ENCODE data around the gene ACSM4.
"Not testable (repeated sequence)": the region's sequence is repeated elsewhere in the genome, so short reads cannot be mapped to it uniquely, and the experiment has no call there.

The ACSM4 gene, protein sequence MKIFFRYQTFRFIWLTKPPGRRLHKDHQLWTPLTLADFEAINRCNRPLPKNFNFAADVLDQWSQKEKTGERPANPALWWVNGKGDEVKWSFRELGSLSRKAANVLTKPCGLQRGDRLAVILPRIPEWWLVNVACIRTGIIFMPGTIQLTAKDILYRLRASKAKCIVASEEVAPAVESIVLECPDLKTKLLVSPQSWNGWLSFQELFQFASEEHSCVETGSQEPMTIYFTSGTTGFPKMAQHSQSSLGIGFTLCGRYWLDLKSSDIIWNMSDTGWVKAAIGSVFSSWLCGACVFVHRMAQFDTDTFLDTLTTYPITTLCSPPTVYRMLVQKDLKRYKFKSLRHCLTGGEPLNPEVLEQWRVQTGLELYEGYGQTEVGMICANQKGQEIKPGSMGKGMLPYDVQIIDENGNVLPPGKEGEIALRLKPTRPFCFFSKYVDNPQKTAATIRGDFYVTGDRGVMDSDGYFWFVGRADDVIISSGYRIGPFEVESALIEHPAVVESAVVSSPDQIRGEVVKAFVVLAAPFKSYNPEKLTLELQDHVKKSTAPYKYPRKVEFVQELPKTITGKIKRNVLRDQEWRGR

DNA sequence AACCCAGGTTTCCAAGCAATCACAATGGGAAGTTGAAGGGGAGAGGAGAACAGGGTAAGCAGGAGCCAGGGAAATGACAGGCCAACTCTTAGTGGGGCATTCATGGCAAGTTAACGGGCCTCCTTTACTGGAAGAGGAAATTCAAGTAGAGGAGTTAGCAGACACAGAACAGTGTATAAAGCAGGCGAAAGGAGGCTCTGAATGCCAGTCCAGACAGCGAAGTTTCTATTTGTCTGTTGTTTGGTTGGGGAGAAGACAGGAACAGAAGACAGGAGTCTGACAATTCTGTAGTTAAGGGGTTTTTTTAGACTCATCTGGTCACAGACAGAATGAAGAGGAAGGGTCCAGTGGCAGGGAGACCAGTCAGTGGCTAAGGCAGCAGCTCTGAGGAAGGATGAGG is at the start of gene ACSM4:
Gene ACSM4, plus strand, starts transcription at position 301 of the 400 bp plus-strand sequence. CDS start 260 bp downstream, outside the sequence.
- no peaks in the 10 kb centered on the region for H3K4me1 Mint-ChIP-seq (ENCODE audit: low read depth)
- H3K27ac Mint-ChIP-seq, result no peak within 1 kb of the TSS
- H3K36me3 Mint-ChIP-seq, result no peaks in the 10 kb centered on the region
- no peaks in the 10 kb centered on the region for H3K9me3 Mint-ChIP-seq (ENCODE audit: low read depth)
- H3K27me3 Mint-ChIP-seq, result peaks cover 9% of the 10 kb centered on the region
- H3K4me3 Mint-ChIP-seq, result no peak within 1 kb of the TSS

DNA sequence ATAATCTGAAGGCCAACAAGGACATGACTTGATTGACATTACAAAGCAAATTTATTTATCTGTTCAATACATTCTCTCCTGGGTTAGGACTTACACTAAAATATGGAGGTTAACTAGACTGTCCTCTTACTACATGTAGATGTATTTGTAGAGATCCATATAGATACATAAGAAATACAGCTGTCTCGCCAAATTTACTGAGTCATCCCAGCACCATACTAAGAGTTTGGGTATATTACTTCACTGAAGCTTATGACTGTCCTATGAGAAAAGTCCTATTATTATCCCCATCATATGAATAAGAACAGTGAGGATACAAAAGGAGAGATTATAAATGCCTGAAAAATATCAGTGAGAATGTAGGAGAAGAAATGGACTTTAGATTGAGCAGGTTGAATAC is 44.8 kb upstream of the ACSM4 start:
- peaks cover 6% of the 10 kb centered on the region for H3K27me3 Mint-ChIP-seq
- H3K27ac Mint-ChIP-seq, result no peak overlapping the region
- H3K9me3 Mint-ChIP-seq (ENCODE audit: low read depth), result no peaks in the 10 kb centered on the region
- no peaks in the 10 kb centered on the region for H3K36me3 Mint-ChIP-seq
- no peak overlapping the region for H3K4me3 Mint-ChIP-seq
- no peaks in the 10 kb centered on the region for H3K4me1 Mint-ChIP-seq (ENCODE audit: low read depth)

DNA sequence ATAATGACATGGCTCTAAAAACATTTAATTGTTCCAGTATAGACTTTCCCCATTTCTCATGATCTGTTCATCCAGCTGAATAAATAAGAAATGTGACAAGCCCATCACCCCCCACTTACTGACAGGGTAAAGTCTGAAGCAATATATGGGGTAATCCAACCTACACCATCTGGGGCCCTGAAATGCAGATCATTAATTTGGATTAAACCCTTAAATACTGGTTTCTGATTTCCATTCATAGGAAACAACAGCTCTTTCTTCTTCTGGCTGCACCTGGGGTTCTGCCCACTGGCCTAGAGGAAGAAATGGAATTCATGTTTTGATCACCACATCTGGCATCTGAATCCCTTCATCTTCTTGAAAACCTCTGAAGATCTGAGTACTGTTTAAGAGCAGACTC is 39.3 kb upstream of the ACSM4 start:
- no peak overlapping the region for H3K4me3 Mint-ChIP-seq

DNA sequence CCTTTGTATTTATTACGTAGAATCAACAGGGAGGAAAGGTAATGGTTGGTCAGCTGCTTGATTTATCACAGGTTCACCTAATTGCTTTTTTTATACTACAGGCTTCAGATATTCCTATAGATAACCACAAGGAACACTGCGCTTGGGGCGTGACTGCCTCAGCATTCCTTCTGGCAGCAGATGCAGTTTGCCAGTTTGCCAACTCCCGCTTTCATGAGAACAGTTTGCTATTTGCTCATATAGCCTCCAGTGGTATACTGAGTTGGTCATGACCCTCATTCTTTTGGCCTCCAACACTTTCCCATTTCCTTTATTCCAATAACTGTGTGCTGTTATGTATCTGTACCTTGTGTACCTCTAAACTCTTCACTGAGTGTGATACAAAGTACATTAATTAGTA is 38.6 kb upstream of the ACSM4 start:
- Mint-ChIP-seq H3K27me3 (peaks cover 2% of the 10 kb centered on the region), H3K9me3 (ENCODE audit: low read depth) (no peaks in the 10 kb centered on the region), H3K36me3 (no peaks in the 10 kb centered on the region), H3K27ac (no peak overlapping the region), H3K4me3 (no peak overlapping the region), H3K4me1 (ENCODE audit: low read depth) (no peaks in the 10 kb centered on the region)

More for the DNA sequence above, 39.3 kb upstream of the ACSM4 start:
- H3K4me1 Mint-ChIP-seq (ENCODE audit: low read depth), result no peaks in the 10 kb centered on the region
- H3K27ac Mint-ChIP-seq, result no peak overlapping the region
- no peaks in the 10 kb centered on the region for H3K36me3 Mint-ChIP-seq
- no peaks in the 10 kb centered on the region for H3K9me3 Mint-ChIP-seq (ENCODE audit: low read depth)
- H3K27me3 Mint-ChIP-seq, result peaks cover 3% of the 10 kb centered on the region

DNA sequence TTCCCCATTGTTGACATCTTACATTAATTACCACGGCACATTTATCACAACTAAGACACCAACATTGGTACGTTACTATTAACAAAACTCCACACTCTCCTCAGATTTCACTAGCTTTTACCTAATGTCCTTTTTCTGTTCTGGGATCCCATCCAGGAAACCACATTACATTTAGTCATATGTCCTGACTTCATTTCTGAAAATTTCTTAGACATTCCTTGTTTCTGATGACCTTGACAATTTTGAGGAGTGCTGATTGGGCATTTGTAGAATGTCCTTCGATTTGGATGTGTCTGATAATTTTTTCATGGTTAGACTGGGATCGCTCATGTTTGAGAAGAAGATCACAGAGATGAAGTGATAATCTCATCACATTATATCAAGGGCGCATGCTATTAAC is 34.6 kb upstream of the ACSM4 start:
- no peaks in the 10 kb centered on the region for H3K27me3 Mint-ChIP-seq
- no peaks in the 10 kb centered on the region for H3K9me3 Mint-ChIP-seq (ENCODE audit: low read depth)
- no peaks in the 10 kb centered on the region for H3K4me1 Mint-ChIP-seq (ENCODE audit: low read depth)
- no peak overlapping the region for H3K4me3 Mint-ChIP-seq
- no peak overlapping the region for H3K27ac Mint-ChIP-seq
- no peaks in the 10 kb centered on the region for H3K36me3 Mint-ChIP-seq

DNA sequence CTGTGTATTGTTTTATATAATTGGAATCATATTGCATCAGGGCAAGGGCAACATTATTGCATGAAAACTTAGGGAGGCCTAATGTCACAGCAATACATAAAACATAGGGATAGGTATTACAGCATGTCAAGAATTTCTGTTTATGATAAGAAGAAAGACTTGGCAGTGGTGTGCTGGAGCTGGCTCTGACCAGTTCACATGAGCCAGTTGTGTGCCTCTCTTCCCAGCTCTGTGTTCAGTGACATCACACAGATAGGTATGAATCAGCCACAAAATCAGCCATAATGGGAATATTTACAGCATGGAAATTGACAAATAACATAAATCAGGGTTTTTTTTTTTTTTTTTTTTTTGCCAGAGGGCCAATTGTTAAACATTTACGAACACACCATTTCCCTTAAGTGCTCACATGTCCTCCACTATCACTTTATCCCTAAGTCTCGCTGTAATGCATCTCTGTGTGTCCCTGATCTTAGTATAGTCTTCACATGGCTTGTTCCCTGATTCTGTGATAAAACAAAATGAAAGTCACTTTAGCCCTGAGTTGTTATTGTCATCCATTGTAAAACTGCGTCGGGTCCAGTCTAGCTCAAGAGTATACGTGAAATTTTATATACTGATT is 31.9 kb upstream of the ACSM4 start:
- H3K27ac Mint-ChIP-seq, result no peak overlapping the region
- no peak overlapping the region for H3K4me3 Mint-ChIP-seq
- no peaks in the 10 kb centered on the region for H3K4me1 Mint-ChIP-seq (ENCODE audit: low read depth)
- H3K27me3 Mint-ChIP-seq, result no peaks in the 10 kb centered on the region
- H3K9me3 Mint-ChIP-seq (ENCODE audit: low read depth), result peaks cover 4% of the 10 kb centered on the region
- H3K36me3 Mint-ChIP-seq, result no peaks in the 10 kb centered on the region

DNA sequence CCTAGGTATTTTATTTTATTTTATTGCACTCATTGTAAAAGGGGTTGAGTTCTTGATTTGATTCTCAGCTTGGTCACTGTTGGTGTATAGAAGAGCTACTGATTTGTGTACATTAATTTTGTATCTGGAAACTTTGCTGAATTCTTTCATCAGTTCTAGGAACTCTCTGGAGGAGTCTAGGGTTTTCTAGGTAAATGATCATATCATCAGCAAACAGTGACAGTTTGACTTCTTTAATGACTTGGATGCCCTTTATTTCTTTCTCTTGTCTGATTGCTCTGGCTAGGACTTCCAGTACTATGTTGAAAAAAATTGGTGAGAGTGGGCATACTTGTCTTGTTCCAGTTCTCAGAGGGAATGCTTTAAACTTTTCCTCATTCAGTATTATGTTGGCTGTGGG is 28.4 kb upstream of the ACSM4 start:
- H3K36me3 Mint-ChIP-seq; H3K27ac Mint-ChIP-seq; H3K9me3 Mint-ChIP-seq (ENCODE audit: low read depth); H3K4me3 Mint-ChIP-seq; H3K27me3 Mint-ChIP-seq; H3K4me1 Mint-ChIP-seq (ENCODE audit: low read depth): not testable (repeated sequence)

DNA sequence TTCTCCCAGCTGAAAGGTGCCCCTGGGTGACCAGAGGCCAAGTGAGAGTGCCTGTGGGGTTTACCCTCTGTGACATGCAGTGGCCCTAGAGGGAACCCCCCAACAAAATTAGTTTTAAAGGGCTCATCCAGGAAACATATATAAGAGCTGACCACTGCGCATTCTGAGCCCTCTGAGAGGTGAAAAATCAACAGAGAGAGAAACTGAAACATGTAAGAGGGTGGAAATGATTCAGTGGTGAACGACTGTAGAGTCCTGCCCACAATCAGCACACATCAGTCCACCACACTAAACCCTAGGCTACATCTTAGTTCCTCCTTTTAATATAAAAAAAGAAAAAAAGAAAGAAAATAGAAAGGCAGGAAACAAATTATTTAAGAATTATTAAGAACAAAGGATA is 21.0 kb upstream of the ACSM4 start:
- H3K9me3 Mint-ChIP-seq (ENCODE audit: low read depth), result peaks cover 21% of the 10 kb centered on the region
- H3K27ac Mint-ChIP-seq, result no peak overlapping the region
- no peak overlapping the region for H3K4me3 Mint-ChIP-seq
- no peaks in the 10 kb centered on the region for H3K4me1 Mint-ChIP-seq (ENCODE audit: low read depth)
- H3K36me3 Mint-ChIP-seq, result peaks cover 3% of the 10 kb centered on the region
- H3K27me3 Mint-ChIP-seq, result peaks cover 14% of the 10 kb centered on the region

DNA sequence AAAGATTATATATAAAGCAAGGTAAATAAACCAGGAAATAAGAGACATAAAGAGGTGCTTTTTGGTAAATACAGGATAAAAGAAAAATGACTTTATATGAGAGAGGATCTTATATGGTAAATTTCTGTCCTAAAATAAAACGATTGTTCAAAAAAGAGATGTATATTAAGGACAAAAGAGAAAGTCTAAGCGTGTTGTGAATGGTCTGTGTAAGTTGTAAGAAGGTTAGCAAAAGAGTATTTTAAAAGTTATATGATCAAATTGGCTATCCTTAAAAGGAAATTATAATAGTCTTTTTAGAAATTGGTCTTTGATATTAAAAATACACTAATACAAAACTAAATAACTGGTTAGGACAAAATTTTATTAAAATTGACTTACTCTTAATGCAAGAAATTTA is 14.1 kb upstream of the ACSM4 start:
- H3K27me3 Mint-ChIP-seq, result peaks cover 11% of the 10 kb centered on the region
- H3K27ac Mint-ChIP-seq, result no peak overlapping the region
- H3K4me1 Mint-ChIP-seq (ENCODE audit: low read depth), result no peaks in the 10 kb centered on the region
- H3K36me3 Mint-ChIP-seq, result peaks cover 4% of the 10 kb centered on the region
- peaks cover 16% of the 10 kb centered on the region for H3K9me3 Mint-ChIP-seq (ENCODE audit: low read depth)
- H3K4me3 Mint-ChIP-seq, result no peak overlapping the region

DNA sequence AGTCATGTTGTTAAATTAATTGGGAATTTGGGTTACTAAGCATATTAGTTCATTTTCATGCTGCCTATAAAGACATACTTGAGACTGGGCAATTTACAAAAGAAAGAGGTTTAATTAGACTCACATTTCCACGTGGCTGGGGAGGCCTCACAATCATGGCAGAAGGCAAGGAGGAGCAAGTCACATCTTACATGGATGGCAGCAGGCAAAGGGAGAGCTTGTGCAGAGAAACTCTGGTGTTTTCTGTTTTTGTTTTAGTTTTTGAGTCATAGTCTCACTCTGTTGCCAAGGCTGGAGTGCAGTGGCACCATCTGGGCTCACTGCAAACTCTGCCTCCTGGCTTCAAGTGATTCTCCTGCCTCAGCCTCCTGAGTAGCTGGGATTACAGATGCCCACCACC is 13.3 kb upstream of the ACSM4 start:
- H3K4me3 Mint-ChIP-seq; H3K4me1 Mint-ChIP-seq (ENCODE audit: low read depth); H3K27ac Mint-ChIP-seq; H3K36me3 Mint-ChIP-seq: not testable (repeated sequence)
- peaks cover 11% of the 10 kb centered on the region for H3K27me3 Mint-ChIP-seq
- peaks cover 11% of the 10 kb centered on the region for H3K9me3 Mint-ChIP-seq (ENCODE audit: low read depth)

DNA sequence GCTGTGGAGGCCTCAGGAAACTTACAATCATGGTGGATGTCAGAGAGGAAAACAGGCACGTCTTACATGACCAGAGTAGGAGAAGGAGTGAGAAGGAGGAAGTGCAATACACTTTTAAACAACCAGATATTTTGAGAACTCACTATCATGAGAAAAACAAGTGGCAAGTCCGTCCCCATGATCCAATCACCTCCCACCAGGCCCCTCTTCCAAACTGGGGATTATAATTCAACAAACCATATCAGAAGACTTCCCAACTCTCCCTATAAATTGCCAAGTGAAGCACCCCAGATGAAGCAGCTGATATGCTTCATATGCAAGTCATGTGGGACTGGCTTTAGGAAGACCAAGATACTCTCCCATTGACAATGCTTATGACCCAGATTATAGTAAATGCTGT is 11.6 kb upstream of the ACSM4 start:
- no peak overlapping the region for H3K4me3 Mint-ChIP-seq
- no peaks in the 10 kb centered on the region for H3K9me3 Mint-ChIP-seq (ENCODE audit: low read depth)
- H3K27ac Mint-ChIP-seq, result no peak overlapping the region
- H3K36me3 Mint-ChIP-seq, result peaks cover 4% of the 10 kb centered on the region
- peaks cover 1% of the 10 kb centered on the region for H3K27me3 Mint-ChIP-seq
- no peaks in the 10 kb centered on the region for H3K4me1 Mint-ChIP-seq (ENCODE audit: low read depth)

DNA sequence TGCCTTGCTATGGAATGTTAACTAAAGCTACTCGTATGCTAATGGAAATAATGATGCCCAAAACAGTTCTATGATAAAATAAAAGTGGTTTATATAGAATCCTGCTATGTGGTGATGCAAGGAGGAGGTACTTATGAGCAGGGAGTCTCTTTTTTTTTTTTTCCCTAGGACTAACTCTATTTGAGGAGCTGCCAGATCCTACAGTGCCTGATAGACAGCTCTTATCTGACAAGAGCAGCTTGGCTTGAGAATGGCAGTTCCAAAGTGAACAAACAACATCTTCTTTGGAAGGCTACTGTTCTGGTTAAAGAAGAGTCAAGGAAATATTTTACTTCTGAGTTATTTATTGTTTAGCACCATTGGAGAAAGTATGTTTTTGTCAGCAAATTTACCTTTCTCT is 10.2 kb upstream of the ACSM4 start:
- Mint-ChIP-seq H3K9me3 (ENCODE audit: low read depth) (no peaks in the 10 kb centered on the region), H3K27me3 (peaks cover 1% of the 10 kb centered on the region), H3K27ac (no peak overlapping the region), H3K36me3 (peaks cover 4% of the 10 kb centered on the region), H3K4me1 (ENCODE audit: low read depth) (no peaks in the 10 kb centered on the region), H3K4me3 (no peak overlapping the region)

DNA sequence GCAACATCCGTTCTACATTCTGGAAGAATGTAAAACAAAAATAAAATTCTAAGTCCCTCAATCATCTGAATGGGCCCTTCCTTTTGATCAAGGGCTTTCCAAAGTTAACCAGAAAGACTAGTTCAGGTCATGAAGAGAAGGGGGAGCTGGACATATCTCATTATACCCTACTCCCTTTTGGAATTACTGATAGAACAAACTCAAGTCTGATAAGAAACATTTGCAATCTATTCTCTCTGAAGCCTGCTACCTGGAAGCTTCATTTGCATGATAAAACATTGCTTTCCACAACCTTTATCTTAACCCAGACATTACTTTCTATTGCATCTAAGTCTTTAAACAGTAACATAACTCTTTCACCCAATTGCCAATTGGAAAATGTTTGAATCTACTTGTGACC is 8.3 kb upstream of the ACSM4 start:
- H3K27me3 Mint-ChIP-seq, result peaks cover 5% of the 10 kb centered on the region
- peaks cover under 1% of the 10 kb centered on the region for H3K36me3 Mint-ChIP-seq
- no peak overlapping the region for H3K27ac Mint-ChIP-seq
- no peak overlapping the region for H3K4me3 Mint-ChIP-seq
- H3K4me1 Mint-ChIP-seq (ENCODE audit: low read depth), result no peaks in the 10 kb centered on the region
- no peaks in the 10 kb centered on the region for H3K9me3 Mint-ChIP-seq (ENCODE audit: low read depth)

DNA sequence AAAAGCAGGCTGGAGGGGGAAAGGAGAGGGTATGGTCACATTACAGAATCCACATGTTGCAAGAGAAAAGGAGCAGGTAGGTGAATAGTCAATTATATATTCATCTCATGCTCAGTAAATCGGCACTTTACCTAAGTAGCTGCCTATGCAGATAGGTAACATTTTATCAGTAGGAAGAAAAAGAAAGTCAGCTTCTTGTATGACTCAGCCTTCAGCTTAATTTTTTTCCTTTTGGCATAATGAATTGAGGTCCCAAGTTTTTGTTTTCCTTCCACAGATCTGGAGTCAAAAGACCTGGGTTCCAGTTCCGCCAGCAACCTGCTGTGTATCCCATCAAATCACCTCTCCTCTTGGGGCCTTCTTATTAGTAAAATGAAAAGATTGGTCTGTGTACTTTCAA is 6.0 kb upstream of the ACSM4 start:
- Mint-ChIP-seq H3K27ac (no peak overlapping the region), H3K36me3 (no peaks in the 10 kb centered on the region), H3K27me3 (peaks cover 4% of the 10 kb centered on the region), H3K4me1 (ENCODE audit: low read depth) (no peaks in the 10 kb centered on the region), H3K4me3 (no peak overlapping the region), H3K9me3 (ENCODE audit: low read depth) (no peaks in the 10 kb centered on the region)

DNA sequence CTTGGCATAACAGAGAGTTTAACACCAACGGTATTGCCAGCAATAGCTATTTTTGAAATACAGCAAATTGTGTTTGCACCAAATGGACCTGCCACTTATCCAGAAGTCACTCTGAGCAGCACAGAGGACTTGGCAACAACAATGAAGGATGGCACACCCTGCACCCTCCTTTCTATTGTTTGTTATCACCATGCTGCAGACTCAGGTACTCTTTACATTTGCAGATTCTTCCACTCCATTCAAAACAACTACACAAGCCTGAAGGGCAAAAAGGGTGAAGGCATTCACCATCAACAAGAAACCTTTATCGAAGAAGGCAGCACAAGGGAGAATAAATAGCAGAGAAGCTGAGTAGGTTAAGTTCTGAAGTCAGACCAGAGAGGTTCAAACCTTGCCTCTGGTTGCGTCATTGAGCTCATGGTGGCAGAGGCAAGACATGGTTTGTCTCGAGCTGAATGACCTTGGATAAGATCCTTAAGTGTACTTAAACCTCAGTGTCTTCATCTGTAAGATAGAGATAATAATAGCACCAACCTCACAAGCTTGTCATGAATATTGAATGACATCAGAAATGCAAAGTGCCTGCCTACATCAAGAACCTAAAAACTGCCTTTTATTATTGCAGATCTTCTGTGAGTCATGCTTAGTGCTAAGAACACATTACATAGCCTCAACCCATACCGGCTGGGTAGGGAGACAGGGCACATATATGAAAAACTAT is 1.4 kb upstream of the ACSM4 start:
- H3K9me3 Mint-ChIP-seq (ENCODE audit: low read depth), result no peaks in the 10 kb centered on the region
- no peaks in the 10 kb centered on the region for H3K4me1 Mint-ChIP-seq (ENCODE audit: low read depth)
- no peak overlapping the region for H3K27ac Mint-ChIP-seq
- H3K27me3 Mint-ChIP-seq, result peaks cover 9% of the 10 kb centered on the region
- no peak overlapping the region for H3K4me3 Mint-ChIP-seq
- H3K36me3 Mint-ChIP-seq, result no peaks in the 10 kb centered on the region
